Measurements from ENCODE around the gene CHRNB1.
A peak's percentile ranks its signal among the peaks of the same experiment; 100 is the strongest.
"Not testable (repeated sequence)": the region's sequence is repeated elsewhere in the genome, so short reads cannot be mapped to it uniquely, and the experiment has no call there.

CHRNB1 gene

GRCh38 chr17:7468804-7469389 is 24.0 kb downstream of the CHRNB1 start:
- DNase-seq, result no peak

GRCh38 chr17:7469843-7470242 is 25.0 kb downstream of the CHRNB1 start:
- not testable (repeated sequence) for DNase-seq

GRCh38 chr17:7470457-7470973 is 25.7 kb downstream of the CHRNB1 start:
- not testable (repeated sequence) for DNase-seq

- no peak for DNase-seq
These were observed 26.9 kb downstream of the CHRNB1 start for GRCh38 chr17:7471729-7472128.

- not testable (repeated sequence) for DNase-seq
These were observed 29.9 kb downstream of the CHRNB1 start for GRCh38 chr17:7474767-7475166.

GRCh38 chr17:7475764-7476422 is 31.0 kb downstream of the CHRNB1 start:
- DNase-seq, result no peak

GRCh38 chr17:7476494-7476893 is 31.6 kb downstream of the CHRNB1 start:
- no peak for DNase-seq

- DNase-seq, result no peak
These were observed 32.1 kb downstream of the CHRNB1 start for GRCh38 chr17:7476951-7477350.

GRCh38 chr17:7477392-7478275 is 32.8 kb downstream of the CHRNB1 start:
- peak; percentile 65 for DNase-seq

GRCh38 chr17:7478276-7479212 is 33.7 kb downstream of the CHRNB1 start:
- peak; percentile 76 for DNase-seq

GRCh38 chr17:7479213-7480088 is 34.6 kb downstream of the CHRNB1 start, which contains the start of gene ZBTB4:
TSS of gene ZBTB4 (minus strand) at chr17:7479631. CDS start at chr17:7466801, 12,830 bp downstream.
- peak; percentile 75 for DNase-seq

- DNase-seq, result no peak
These were observed 35.2 kb downstream of the CHRNB1 start for GRCh38 chr17:7480089-7480384.

- not testable (repeated sequence) for DNase-seq
These were observed 36.4 kb downstream of the CHRNB1 start, which contains the start of gene SLC35G6 for GRCh38 chr17:7481275-7481674. TSS of gene SLC35G6 (plus strand) at chr17:7481446. CDS start at chr17:7481517, 71 bp downstream.

GRCh38 chr17:7481842-7482741 is 37.2 kb downstream of the CHRNB1 start:
- DNase-seq, result not testable (repeated sequence)

- DNase-seq, result not testable (repeated sequence)
These were observed 37.9 kb downstream of the CHRNB1 start for GRCh38 chr17:7482742-7483088.

GRCh38 chr17:7483255-7484066 is 38.6 kb downstream of the CHRNB1 start:
- DNase-seq, result peak; percentile 97

GRCh38 chr17:7484067-7484918 is 39.4 kb downstream of the CHRNB1 start, which contains the start of gene POLR2A:
TSS of gene POLR2A (plus strand) at chr17:7484366.
- peak; percentile 99 for DNase-seq

- DNase-seq, result no peak
These were observed 40.1 kb downstream of the CHRNB1 start for GRCh38 chr17:7484919-7485377.
